Inflammatory macrophage treated with lipopolysaccharide for 1 hour (primary cell): ENCODE results near the gene TEPSIN.
A peak's percentile ranks its signal among the peaks of the same experiment; 100 is the strongest.

Source experiments
- DNase-seq, 2 donors: peaks; one replicate each; pipeline ENCODE4 v3.0.0-alpha.2; 2020 to 2022

TEPSIN gene

GRCh38 chr17:81249223-81250040 is 10.6 kb upstream of the TEPSIN start:
- DNase-seq: no peak

DNA sequence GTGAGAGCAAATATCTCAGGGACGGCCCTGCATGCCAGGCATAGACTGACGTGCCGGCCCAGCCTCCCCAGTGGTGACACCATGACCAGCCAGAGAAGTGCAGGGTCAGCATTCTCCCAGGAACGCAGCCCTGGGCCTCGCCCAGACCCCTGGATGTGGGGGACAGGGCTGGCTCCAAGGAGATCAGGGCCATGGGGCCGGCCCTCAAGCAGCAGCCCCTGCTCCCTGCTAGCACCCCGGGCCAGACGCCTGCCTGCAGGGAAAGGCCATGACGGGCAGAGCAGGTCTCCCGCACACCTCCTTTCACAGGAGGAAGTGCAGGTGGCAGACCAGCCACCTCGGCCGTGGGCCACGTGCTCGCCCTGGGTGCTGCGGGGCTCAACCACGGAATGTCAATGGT is 9.8 kb upstream of the TEPSIN start:
- no peak for DNase-seq

GRCh38 chr17:81247339-81247990 is 8.6 kb upstream of the TEPSIN start:
- DNase-seq: no peak

DNA sequence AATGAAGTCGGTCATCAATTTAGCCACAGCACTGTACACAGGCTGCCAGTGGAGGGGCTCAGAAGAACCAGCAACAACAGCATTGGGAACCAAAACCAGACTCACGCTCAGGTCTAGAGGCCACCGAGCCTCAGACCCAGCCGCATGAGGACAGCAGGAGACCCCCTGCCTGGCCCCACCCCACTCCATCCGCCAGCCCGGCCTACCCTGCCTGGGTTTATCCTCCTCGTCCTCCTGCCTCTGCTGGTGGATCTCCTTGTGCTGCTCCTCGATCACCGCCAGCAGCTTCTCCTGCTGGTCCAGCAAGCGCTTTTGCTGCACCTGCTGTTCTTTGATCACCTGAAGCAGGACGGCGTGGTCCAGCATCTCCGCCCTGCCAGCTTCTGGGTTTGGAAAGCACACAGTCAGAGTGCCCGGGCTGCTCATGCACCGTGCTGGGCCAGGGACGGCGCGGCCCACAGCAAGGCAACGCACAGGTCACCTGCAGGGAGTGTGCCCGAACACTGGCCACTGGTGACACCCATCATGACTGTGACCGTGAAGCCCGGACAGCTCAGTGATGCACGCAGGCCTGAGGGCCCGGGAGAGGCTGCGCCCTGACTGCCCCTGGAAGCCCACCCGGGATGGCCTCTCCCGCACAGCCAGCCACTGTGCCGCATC is 8.0 kb upstream of the TEPSIN start:
- DNase-seq: no peak

DNA sequence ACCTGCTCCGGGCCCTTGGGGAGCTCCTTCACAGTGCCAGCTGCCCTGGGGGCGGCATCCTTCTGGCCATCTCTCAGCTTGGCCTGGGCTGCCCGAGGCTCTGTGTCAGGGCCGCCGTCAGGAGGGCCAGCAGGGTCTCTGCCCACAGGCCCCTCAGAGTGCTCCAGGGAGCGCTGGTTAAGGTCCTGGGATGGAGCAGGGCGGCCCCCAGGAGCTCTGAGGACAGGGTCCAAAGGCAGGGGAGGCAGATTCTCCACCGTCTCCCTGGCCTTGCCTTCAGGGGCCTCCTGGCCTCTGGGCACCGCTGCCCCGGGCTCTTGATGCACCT is 7.5 kb upstream of the TEPSIN start:
- no peak for DNase-seq

GRCh38 chr17:81245665-81246342 is 6.9 kb upstream of the TEPSIN start:
- no peak for DNase-seq

DNA sequence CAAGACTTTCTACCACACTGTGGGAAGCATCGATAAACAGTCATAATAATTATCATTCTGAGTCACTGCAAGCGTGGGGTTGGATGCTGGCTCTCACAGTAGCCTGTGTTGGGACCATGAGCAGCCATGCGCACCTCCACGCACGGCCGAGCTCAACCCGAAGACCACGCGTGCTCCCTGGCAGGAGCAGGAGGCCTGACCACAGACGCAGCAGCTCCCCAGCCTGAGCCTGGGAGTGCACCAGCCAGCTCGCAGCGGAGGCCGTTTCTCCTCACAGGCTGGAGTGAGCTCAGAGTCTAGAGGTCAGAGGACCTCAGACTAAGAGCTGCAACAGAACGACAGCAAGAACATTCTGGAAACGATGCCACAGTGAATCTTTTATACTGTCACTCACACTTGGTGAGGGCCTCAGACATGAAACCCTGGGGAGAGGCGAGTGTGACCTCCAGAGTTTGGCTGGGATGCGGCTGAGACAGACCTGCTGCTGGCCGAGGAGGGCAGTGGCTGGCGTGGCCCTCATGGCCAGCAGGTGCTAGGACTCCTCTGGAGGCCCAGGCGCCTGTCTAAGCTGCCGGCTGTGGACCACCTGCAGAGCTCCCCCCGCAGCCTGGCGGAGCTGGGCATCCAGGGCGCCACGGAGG is 6.3 kb upstream of the TEPSIN start:
- DNase-seq: no peak

GRCh38 chr17:81244358-81245023 is 5.6 kb upstream of the TEPSIN start:
- DNase-seq: no peak

- DNase-seq: no peak
Observed at GRCh38 chr17:81243333-81243664, 4.4 kb upstream of the TEPSIN start.

- DNase-seq: no peak
Observed at GRCh38 chr17:81242421-81243332, 3.8 kb upstream of the TEPSIN start.

GRCh38 chr17:81241648-81242420 is 3.0 kb upstream of the TEPSIN start:
- DNase-seq: peak; percentile 15 to 79

DNA sequence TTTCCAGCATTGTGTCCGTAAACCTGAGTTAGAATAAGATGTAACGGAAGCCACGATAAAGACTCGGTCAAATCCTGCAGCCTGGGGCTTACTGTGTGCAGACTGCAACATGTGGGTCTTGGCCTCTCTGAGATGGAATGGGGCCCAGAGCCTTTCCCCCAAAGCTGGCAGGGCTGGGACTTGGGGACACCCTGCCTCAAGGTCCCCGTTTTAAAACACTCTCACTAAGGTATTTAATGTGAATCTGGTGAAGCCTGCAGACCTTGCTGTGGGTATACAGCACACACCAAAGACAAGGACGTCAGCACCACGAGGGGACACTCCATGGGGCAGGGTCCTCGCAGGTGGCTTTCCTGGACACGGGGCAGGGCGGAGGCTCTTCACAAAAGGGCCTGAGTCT is 2.3 kb upstream of the TEPSIN start:
- no peak for DNase-seq

- no peak for DNase-seq
Observed at GRCh38 chr17:81240761-81241160, 1.9 kb upstream of the TEPSIN start.

- DNase-seq: peak in 1 of 2 donors; percentile 11
Observed at GRCh38 chr17:81239714-81240555, 1.1 kb upstream of the TEPSIN start.

- DNase-seq: no peak
Observed at GRCh38 chr17:81238490-81238814, 403 bp downstream of the TEPSIN start.

DNA sequence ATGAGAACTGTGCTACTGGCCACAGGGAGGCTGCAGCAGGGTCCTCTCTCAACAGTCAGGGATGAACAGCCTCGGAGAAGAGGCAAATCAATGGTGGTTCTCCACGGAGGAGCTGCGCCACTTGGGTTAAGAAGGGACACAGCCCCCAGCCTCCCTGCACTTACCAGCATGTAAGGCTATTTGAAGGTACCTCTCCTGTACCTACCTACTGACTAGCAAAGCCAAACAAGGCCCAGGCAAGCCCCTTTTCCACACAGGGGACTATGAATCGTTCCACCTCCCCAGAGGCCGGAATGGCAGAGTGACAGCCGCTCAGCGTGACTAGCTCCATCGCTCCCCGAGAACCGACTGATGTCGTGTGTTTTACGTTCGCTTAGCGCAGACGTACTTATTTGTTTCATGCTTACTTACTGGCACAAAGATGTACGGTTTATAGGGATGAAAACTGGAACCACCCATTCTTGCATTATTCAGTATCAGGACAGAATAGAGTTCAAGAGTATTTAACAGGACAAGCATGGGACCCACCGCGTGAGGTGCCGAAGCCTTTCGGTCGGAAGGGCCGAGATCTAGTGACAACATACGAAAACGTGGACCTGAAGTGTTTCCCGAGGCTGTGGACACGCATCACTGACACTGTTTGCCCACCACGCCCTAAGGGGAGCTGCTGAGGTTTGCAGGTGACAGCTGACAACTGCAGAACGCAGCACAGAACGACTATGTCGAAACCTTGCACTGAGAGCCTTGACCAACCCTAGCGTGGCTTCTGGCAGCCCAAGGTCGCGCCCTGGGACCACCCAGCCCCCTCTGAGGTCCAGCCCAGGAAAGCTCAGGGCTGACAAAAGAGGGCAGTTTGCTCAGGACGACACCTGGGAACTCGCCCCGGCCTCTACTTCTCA is 1.0 kb downstream of the TEPSIN start:
- DNase-seq: no peak

GRCh38 chr17:81236784-81237183 is 2.1 kb downstream of the TEPSIN start:
- no peak for DNase-seq

DNA sequence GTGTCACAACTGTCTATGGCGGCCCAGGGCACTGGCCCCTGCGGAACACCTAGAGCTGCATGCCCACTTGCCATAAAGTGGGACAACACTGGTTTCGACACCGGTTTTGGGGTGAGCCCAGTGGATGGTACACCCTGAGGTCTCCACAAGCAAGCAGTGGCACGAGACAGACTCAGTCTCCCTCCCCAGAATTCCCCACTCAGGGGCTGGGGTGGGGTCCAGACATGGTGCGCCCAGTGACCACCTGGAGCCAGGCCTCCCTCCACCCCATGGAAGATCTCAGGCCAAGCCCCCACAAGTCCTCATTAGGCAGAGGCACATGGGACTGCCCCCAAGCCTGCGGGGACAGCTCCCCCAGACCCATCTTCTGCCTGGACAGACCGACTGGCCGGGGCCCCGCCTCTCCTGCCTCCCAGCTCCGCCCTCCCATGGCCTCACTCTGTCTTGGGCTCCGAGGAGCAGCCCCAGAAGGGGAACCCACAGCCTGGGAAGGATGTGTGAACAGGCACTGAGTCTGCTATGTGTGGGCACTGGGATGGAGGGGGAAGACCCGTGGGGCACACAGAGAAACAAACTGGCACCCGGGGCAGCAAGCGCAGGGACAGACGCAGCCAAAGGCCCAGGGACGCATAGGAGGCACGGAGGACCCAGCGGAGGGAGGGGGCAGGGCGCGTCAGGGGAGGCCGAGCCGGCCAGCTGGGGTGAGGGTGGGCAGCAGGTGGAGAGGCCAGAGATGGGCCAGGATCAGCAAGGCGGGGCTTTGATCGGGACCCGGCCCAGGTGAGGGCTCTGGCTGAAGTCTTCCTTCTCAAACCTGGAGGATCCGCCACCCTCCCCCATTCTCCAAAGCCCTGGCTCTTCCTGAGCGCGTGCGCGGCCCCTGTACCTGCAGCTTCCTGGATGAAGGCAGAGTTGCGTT is 2.8 kb downstream of the TEPSIN start:
- DNase-seq: no peak
